Measurements from ENCODE around the gene HDAC4.
A peak's percentile ranks its signal among the peaks of the same experiment; 100 is the strongest.

The HDAC4 gene

DNA sequence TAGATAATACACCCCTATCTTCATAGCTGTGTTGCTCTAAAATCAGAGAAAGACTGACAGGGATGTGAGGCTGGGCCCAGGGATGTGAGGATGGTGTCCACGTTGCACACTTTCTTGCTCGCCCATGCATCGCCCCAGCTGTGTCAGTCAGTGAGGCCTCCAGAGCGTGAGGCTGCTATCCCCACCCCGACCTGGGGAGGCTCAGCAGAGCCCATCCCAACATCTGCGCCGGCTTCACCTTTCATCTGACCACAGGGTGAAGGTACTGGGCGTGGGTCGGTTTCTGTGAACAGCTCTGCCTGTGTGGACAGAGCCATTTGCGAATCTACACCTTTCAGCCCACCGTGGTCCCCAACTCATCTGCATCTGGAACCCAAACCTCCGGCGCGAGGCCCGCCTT, 255.7 kb downstream of the HDAC4 start:
- DNase-seq: no peak

DNA sequence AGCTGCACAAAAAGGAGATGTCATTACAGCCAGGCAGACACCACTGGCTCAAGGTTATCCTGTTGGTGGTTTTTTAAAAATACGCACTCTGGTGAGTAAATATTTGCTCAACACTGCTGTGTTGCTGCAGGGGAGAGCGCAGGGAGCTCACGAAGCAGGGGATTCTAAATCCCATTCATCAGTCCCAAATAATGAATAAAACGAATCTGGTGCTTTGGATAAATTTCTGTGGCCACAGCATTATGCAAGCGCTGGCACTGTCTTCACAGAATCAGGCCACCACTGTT, 256.2 kb downstream of the HDAC4 start:
- no peak for DNase-seq

DNA sequence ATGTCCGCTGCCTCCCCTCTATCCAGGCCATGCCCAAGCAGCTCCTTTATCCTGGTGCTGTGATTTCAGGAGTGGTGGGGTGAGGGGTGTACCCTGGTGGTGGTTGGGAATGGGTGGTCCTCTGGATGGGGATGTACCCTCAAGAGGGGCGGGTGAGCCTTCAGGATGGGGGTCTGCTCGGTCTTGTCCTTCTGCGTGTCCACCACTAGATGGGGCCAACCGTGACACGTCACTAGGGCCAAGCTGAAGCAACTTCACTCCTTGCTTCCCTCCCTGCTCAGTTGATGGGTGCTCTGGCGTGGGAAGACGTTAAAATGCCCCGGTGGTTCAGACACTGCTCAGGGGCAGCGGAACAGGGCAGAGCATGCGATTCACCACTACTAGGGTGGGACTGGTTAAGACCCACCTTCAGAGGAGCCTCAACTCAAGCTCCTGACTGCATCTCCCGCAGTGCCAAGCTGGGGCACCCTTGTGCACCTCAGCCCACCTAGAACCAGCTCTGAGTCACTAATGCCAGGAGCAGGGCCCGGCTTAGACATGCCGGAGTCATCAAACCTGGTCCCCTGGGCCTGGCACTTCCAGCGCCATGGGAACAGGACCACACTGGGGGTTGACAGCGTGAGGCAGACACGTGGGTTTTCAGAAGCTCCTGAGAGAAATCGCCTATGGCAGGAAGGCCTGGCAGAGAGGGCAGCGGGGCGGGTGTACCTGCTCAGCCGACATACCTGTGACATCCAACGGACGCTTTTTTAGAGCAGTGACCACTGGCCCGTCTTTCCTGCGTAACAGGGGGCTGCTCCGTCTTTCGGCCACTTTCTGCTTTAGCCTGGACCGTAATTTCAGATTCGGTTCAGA, 256.7 kb downstream of the HDAC4 start:
- DNase-seq: peak; percentile 4

DNA sequence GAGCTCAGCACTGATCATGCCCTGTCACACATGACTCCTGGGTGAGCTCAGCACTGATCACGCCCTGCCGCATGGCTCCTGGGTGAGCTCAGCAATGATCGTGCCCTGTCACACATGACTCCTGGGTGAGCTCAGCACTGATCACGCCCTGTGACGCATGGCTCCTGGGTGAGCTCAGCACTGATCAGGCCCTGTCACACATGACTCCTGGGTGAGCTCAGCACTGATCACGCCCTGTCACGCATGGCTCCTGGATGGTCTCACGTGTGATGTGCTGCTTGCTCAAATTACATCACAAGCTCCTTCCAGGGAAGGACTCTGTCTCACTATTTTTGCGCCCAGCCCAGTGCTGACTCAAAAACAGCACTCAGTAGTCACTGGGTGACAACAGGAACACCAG, 258.0 kb downstream of the HDAC4 start:
- DNase-seq: no peak

DNA sequence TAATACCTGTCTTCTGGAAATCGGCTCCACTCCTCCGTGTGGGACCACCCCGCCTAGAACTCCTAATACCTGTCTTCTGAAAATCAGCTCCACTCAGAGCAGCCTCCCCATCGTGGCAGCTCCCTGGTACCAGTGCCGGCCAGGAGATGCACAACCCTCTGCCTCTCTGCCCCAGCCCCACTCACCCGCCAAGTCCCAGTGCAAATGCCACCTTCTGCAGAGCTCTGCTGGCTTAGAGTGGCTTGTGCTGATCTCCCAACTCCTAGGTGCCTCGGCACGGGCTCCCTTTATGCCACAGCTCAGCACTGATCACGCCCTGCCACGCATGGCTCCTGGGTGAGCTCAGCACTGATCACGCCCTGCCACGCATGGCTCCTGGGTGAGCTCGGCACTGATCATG, 258.5 kb downstream of the HDAC4 start:
- no peak for DNase-seq

DNA sequence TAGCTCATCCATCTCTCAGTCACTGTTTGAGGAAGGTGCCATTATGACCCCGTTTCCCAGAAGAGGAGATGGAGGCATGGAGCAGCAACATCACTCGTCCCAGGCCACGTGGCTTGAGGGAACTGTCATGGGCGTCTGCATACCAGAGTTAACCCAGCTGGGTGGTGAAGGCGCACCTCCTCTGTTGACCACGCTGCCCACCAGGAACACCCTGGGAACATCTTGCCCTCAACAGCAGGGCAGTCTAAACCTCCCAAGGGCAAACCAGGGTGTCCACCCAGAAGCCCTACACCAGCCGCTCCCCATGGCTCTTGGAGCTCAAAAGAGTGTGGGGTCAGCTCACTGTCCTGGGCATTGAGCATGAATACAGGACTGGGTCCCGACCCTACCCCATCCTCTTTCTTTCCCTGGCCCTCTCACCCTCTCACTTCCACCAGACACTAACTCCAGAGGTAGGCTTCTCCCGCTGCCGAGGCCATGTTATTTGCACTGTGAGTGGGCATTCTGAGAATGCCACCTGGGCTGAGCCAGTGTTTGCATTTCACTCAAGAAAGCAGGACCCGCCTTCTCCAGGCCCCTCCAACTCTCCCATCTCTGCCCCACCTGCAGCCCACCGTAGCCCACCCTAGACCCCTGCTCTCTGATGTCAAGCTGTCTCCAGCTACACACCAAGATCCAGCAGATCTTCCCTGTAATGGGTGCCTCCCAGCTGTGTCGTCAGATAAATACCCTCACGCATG, 259.6 kb downstream of the HDAC4 start:
- DNase-seq: no peak

DNA sequence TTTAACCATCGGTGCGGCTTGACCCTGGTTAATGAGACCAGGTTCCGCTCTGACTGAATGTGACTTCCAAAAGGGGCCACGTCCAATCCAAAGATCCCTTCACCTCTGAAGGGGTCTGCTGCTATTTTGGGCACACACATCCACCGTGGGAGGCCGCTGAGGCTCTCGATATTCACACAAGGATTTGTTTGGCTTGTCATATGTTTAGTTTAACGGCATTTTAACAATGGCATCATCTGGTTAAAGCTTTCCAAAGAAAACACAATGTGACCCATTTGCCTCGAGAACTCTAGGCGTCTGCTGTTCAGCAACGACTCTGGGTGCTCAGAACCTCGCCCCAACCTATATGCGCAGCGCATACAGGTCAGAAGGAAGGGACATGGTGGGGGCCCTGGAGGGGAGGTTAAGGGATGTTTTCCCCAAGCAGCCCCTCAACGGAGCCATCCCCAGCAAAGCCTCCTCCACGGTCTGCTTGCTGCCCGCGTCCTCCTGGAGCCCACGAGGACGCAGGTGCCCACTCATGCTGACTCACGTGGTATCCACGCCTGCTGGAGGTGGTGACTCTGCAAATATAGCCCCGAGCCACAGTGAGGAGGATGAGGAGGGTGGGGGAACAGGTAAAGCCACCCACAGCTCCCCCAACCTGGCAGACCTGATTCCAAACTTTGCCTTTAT, 260.3 kb downstream of the HDAC4 start:
- DNase-seq: no peak

DNA sequence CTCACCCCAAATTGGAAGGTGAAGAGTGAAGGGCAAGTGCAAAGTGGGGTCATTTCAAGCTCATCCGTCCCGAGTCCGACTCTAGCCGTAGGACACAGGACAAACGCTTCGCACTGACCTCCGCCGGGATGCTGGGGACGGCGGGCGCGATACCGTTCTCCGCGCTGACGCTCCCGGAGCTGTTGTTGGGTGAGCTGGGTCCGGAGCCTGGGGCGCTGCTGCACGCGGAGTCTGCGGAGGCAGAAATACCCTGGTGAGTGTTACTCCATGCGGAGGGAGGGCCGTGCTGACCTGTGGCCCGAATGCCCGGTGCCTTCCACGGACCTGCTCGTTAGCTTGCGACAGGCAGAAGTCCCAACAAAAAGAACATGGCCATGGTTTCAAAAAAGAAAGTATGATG, 261.3 kb downstream of the HDAC4 start:
- no peak for DNase-seq

DNA sequence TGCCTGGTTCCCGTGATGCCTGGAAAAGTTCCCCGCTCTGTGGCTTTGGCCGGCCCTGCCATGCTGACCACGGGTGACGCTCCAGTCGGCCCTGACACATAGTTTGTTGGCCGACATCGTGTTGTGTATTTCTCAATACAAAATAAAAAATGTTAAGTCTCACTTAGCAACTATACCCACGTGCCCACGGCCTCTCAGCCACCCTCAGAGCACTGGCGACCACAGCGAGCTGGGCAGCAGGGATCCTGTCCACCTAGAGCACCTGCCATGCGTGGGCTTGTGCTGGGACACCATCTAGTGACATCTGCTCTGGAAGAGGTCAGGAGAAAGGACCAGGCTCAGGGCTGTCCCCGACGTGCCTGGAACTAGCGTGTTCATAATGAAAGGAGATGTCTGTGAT, 261.7 kb downstream of the HDAC4 start:
- no peak for DNase-seq

DNA sequence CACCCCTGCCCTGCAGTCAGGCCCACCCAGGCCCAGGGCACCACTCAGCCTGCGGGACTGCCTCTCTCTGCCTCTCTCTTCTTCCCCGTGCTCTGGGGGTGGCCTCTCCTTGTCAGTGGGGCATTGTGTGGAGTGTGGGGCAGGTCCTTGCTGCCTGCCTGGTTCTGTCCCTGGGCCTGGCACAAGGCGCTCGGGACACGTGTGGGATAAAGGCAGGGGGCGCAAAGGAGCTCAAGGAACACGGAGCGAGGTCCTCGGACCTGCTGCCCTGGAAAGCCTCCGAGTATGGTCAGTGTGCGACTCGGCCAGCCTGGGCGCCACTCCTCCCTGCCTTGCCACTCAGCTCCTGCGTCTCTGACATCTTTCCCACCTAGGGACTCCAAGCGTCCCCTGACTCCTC, 262.2 kb downstream of the HDAC4 start:
- DNase-seq: no peak

DNA sequence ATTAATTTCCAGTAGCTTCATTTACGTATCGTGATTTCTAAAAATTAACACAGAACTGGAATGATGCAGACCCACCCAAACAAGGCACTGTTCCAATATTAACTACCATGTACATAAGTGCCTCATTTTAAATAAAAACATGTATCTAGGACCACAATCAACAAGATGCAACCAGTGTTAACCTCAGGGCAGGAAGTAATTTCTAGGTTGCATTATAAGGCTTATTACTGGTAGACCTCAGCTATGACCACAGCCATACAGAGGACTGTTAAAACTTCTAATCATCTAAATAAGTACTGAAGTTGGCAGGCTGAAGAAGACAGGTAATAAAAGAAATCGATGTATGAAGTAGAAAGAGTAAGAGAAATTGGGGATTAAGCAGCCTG, 262.9 kb downstream of the HDAC4 start:
- no peak for DNase-seq

DNA sequence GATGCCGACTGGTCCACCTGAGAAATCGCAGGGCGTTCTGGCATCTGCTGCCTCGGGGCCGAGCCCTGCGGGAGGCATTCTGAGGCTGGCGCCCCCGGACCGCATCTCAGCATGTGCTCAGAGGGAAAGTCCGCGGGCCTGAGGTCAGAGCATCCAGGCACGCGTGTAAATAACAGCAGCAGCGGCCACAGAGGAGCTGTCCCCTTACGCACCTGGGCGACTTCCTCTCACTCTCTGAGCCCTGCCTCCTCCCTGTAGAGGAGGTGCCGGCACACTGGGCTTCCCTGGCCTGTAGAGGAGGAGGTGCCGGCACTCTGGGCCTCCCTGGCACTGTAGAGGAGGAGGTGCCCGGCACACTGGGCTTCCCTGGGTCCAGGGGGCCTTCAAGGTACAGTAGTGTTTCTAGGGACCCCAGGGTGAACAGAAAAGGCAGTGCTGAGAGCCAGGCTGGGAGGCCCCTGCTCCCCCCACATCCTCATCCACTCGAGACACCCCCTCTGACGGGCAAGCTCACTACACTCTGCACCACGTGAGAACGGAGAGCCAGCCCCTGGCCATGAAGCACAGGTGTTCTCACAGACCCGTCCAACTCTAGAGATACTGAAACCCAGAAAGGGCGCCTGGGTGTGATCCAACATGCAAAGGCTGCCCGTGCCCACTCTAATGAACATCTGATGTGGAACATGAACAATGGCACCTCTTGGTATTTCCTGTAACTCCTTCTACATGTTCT, 263.5 kb downstream of the HDAC4 start:
- no peak for DNase-seq

DNA sequence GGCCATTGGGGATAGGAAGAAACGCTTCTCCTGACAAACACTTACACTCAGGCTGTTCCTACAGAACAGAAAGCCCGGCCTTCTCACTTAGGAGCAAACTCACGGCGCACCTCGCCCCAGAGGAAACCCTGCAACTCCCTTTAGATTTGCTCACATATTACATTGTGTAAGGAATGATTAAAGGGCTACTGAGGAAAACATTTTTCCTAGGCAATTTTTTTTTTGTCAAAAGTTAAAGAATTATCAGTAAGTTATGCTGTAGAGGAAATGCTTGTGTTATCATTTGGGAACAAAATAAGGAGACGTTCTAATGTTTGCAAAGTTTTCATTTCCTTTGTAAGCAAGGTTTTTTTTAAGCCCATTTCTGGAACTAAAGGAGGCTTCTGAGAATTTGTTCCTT, 264.1 kb downstream of the HDAC4 start:
- DNase-seq: no peak

DNA sequence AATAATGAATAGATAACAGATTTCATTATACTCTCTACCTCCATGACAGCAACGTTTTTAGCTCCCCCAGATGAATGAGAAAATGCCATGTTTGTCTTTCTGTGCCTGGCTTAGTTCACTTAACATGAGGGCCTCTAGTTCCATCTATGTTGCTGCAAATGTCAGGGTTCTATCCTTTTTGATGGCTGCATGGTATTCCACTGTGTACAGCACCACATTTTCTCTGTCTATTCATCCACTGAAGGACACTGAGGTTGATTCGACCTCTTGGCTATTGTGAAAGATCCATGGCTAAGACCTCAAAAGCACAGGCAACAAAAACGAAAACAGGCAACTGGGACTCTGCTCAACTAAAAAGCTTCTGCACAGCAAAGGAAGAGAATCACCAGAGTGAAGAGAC, 264.6 kb downstream of the HDAC4 start:
- no peak for DNase-seq

DNA sequence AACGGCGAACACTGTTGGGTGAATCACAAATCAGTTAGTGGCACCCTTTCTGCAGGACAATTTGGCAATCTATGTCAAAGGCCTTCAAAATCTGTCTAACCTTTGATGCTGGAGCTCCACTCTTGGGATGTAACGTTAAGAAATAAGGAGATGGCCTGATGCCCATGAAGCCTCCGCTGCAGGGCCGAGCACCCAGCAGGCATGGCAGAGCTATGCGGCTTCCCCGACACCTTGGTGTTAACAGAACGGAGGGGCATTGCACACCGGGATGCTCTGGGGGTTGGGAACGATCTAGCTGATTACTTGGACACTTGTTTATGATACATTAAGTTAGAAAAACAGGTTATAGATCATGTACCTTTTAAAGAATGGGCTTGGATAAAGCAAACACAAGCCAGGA, 265.3 kb downstream of the HDAC4 start:
- DNase-seq: no peak

DNA sequence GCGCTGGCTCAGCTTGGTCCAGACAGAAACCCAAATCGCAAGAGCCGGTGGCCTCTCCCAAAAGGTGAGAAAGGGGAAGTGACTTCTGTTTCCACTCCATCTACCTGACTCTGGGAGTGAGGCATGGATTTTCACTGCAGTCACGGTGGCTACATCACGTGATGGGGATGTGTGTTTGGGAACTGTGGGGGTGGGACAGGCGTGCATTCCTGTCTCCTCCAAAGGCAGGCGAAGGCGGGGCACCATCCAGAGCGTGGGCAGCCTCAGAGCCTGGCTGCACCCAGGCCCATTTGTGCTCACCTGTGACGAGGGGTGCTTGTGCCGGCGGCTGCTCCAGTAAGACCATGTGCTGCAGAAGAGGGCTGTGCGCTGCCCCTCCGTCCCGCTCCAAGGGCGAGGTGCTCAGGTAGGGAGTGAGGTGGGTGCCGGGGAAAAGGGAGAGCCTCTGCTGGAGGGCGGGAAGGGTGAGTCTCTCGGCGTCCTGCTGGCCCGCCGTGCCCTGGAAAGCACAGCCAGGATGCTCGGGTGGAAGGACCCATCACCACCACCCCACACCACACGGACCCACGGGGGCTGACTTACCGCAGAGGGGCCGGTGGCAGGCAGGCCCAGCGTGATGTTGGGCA, 266.8 kb downstream of the HDAC4 start:
- DNase-seq: no peak

DNA sequence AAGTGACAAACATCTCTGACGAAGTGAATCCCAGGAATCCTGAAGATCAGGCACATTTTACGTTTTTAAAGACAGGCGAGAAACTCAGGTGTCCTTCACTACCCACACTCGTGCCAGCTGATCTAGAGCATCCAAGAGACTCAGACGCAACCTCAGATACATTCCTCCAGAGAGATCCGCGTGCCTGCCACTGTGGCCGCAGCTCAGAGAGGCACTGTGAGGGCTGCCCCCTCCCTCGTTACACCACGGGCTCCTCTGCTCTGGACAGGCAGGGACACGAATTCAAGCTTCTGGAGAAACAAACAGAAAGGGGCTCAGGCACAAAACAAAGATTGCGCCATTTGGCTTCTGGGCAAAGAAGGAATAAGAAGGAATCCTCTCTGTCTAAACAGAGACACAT, 268.0 kb downstream of the HDAC4 start:
- DNase-seq: no peak

DNA sequence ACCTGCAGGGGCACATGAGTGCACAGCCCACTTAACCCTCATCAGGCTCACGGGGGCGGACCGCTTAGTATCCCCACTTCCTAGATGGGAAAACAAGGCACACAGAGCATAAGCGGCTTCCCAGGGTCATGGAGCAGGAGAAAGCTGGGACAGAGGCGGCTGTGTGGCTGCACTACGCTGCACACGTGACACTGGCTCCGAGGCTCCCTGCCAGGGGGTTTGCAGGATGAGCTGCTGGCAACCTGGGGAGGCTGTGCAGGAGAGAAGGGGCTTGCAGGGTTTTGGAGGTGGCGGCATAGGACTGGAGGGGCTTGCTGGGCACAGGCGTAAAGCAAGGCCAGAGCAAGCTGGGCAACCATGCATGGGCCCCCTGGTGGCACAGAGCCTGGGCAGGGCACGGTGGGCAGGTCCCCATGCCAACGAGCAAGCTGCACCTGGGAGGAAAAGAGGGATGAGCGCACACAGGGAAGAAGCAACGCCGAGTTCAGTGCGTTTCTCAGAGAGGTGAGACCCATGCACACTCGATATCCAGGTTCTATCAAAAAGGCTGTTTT, 268.6 kb downstream of the HDAC4 start:
- no peak for DNase-seq

DNA sequence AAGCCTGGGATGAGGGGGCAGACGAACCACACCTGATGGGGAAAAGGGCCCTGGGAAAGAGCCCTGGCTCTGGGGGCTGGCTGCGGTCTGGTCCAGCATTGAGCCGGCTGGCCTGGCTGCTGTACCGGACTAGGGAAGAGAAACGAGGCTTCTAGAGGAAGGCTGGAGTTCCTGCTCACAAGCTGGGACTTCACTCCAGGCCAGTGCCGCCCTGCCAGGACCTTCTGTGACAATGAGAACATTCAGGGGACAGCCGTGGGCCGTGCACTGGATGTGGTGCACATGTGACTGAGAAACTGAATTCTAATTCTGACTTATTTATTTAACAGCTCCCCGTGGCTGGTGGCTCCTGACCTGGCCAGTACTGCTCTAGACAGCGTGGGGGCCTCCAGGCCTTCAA, 269.3 kb downstream of the HDAC4 start:
- DNase-seq: no peak

DNA sequence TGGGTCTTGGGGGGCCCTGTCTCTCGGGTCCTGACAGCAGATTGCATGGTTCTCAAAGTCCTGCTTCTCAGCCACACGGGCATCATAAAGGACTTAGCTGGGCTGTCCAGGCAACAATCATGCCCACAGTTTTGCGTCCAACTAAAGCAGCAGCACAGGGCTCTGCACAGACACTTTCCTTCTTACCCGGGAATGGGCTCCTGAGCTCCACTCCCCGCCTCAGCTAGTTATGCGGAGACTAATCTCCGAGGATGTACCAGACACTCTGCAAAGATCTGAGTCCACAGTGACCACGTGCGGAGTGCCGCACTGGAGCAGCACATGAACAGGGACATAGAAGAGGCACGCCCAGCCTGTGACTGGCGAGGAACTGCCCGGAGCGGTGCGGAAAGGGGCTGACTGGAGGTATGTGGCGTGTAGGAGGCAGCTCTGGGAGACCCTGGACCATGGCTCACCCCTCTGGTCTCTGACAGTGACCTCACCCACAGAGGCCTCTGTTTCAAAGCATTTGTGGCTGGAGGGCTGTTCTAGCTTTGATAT, 270.0 kb downstream of the HDAC4 start:
- DNase-seq: no peak

DNA sequence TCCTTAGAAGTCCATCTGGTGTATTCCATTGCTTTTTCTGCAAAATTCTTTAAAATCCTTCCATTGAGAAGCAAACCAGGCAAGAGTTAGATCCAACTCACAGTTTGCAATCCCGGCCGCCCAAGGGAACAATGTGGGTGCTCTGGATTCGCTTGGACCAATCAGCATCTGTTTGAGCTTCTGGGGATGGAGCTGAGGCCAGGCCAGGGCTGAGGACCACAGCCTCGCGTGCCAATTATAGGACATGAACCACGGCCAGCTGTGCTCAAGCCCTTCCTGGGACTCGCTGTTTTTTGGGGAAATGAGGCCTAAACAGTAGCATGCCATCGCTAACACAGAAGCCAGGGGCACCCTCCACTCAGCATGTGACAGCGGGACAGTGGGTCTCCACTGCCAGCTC, 270.8 kb downstream of the HDAC4 start:
- DNase-seq: no peak

DNA sequence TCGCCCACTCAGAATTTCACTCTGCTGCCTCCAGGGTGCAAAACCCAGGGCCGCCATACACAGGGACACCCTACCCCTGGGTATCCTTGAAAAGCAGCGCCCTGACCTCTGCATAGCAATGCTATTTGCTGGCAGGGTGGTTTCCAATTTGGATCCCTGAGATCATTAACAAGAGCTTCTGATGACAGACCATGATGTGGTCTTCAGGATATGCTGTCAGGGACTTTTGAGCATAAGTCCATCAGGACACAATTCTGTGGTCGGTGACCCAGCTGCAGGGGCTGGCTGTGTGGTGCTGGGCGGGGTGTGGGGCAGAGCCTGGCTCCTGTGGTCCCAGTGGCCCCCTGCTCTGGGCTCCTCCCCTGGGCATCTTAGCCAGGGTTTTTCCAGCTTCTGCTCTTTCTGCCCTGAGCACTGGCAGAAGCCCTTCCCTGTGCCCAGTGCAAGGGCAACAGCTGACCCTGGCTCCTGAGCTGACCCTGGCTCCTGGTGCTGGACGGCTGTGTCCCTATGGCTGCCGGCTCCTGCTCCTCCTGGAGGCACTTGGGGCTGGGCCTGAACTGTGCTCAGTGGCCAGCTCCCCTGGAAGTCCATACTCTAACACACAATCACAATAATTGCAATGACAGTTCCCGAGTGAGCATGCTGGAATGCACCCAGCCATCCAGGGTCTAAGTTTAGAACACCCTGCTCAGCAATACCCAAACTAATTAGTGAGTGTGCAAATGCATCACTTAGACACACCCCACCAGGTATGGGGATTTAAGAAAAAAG, 271.5 kb downstream of the HDAC4 start:
- DNase-seq: no peak

Data from NCI-H510A treated with DMSO at 0.1 percent for 48 hours (cell line).